GM19463 (cell line): ENCODE measurements around the gene RELT.
A peak's percentile ranks its signal among the peaks of the same experiment; 100 is the strongest.

ENCODE experiments used
- ATAC-seq: cut with Tn5 transposase; IDR thresholded peaks from one replicate; pipeline ENCODE4 v1.9.1; 2021; ENCODE audit warnings: mild to moderate bottlenecking, moderate library complexity; ENCODE audit not compliant: unreplicated experiment

RELT gene

DNA sequence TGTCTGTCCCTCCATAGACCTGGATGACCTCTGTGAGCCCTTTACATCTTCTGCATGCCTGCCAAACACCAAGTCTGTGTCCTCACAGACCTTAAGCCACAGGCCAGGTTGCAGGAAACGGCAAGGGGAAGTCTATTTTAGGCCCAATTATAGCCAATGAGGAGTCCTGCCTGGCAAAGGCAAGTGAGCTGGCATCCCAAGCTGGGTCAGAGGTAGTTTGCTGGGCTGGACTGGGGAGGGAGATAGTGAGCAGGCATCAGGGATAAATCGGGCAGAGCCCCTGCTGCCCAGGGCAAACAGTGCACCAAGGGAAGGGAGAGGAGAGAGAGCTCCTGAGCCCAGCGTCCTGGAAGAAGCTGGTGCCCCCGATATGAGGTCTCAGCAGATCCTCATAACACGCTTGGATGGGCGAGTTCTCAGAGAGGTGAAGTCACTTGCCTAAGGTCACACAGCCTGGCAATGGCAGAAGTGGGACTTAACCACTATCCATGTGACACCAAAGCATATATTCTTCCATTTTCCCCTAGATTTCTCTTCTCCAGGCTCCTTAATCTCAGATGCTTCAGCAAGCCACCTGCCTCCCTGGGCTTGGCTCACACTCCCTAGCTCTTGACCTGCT is 3.7 kb upstream of the RELT start:
- no peak for ATAC-seq

DNA sequence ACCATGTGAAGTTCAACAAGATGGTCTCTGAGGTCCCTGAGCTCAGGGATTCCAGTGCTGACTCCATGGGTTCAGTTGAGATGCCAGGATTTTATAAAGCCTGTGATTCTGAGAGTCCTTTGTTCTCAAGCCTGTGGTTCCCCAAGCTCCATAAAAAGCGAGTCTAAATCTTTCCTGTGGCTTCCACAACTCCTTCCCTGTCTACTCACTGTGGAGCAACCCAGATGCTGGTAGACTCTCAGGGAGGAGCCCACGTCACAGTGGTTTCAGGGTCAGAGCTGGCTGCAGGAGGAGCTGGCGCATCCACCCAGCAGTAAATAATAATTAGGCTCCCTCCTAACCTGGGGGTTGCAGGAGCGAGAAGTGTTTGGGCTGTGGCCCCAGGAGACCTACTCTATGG is 2.0 kb upstream of the RELT start:
- no peak for ATAC-seq

DNA sequence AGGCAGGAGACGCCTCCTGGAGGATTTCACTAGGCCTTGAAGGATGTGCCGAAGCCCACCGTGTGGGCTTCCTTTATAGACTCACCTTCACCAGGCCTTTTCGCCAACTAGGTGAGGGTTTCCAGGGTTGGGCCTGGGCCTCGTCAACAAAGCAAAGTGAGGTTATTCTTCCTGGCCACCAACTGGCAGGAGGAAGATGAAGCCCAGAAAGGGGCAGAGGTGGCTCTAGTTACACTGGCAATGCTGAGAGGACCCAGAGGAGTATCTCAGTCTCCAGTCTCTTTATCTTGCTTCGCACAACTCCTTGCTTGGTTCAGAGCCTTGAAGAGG is 404 bp upstream of the RELT start:
- ATAC-seq, result no peak

DNA sequence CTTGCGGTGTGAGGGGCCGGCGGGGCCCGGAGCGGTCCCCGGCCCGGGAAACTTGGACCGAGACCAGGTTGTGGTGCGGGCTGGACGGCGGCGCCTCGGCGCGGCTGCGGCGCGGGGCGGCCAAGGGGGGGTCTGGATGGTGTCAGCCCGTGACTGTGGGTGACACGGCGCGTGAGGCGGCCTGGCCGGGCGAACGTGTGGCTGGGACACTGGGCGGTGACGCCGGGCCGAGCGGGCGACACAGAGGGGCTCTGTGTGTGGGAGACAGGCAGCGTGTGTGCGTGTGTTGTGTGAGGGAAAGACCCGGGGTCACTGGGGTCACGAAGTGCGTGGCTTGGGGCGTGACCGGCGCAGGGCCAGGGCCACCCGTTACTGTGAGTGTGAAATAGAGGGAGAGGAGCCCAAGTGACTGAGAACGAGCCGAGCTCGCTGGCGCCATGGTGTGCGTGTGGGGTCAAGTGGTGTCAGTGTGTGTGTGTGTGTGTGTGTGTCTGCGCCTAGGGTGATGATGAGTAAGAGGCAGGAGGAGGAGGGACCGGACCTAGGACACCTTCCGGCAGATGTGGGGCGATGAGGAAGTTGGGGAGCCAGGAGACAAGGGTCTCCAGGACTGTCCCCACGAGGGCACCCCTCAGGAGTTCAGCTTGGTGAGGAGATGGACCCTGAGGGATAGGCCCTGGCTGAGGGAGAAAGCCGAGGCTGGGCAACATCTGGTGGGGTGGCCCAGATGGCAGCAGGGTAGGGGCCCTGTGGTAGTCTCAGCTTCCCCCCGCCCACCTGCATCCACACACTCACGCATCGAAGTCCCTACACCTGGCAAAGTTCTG is 817 bp downstream of the RELT start:
- ATAC-seq, result peak; percentile 21

DNA sequence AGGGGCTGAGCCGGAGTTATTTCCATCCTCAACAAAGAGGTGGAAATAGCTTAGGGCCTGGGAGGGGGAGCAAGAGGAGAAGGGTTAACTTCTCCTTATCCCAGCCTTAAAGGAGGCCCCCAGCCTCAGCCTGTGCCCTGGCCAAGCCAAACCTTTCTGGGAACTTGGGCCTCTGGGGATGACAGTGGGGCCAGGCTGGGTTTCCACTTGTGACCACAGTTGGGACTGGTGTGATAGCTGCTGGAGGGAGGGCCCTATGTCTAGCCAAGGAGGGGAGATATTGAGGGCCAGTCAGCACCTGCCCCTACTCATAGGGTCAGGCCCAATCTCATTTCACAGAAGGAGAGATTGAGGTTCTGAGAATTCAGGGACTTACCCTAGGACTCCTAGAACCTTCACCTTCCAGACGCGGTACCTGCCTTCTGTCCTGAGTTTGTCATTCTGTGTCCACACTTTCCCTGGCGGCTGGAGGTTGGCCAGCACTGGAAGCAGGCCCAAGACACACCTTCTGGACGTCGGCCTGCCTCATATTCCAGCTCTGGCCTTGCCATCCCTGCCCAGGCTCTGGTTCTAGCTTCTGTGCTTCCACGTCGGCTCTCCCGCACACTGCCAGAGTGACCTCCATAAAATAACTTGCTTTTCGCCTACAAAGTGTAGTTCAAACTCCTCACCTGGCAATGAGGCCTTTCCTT is 3.1 kb downstream of the RELT start:
- no peak for ATAC-seq

DNA sequence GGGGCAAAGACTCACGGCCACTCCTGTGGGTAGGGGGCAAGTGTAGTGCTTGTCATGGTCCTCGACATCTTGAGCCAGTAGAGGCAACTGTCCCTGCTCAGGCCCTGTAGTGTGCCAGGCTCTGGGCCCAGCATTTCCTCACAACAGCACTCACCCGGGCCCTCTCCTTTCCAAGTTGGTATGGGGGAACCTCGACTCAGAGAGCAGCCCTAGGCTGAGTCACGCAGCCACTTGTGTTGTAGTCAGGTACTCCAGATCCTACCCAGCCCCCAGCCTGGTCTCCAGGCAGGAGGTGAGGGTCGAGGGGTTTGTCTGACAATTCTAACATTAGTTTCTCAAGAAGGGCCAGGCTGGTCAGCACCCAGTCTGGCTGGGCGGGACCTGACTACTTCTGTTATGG is 4.1 kb downstream of the RELT start:
- ATAC-seq, result no peak

DNA sequence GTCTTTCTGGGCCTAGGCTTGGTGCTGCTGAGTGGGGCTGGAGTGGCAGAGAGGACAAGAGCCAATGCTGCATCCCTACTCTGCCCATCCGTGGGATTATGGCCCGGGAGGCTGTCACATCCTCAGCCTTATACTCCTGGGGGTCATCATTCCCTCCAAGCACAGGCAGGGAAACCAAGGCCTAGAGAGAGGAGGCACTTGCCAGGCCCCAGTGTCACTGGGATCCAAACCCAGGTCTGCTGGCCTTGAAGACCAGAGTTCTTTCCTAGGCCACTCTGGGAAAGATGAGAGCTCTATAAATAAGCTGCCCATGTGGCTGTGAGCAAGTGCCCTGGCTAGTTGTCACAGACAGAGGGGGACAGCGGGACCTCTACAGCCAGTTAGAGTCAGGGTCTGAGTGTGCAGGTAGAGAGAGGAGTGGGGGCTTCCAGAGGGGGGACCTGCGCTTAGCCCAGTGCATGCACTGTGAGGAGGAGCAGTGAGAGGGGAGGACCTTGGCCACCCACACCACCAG is 4.8 kb downstream of the RELT start:
- ATAC-seq, result no peak

DNA sequence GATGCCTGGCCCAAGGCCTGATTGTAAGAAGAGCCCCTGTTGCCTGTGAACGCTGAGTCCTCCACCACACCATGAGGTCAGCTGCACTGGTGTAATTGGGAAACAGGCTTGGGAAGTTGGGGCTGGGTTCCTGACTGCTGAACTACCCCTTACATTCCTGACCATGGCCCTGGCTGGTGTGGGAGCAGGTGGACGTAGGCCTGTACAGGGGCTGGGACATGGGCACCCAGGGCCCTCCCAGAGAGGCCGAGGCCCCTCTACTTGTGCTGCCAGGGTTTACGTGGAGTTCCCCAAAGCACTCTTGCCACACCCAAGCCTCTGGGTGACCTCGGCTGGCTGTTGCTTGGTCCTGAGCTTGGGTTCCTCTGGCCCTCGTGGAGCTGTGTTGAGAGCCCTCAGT is 5.4 kb downstream of the RELT start:
- no peak for ATAC-seq

DNA sequence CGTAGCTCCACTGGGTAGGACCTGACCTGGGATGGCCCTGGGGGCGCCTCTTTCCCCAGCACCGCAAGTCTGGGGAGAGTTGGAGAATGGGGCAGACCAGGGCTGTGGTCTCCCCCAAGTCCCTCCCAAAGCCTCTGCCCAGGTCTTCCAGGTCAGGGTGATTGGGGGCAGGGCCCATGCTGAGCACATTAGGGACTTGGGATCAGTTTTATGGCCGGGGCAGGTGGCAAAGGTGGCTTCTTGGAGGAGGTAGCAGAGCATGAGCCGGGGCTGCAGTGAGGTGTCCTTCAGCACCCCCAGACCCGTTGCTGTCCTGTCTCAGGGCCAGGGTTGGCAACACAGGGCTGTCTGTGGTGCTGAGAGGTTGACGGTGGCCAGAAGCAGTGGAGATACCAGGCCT is 6.0 kb downstream of the RELT start:
- ATAC-seq, result no peak

DNA sequence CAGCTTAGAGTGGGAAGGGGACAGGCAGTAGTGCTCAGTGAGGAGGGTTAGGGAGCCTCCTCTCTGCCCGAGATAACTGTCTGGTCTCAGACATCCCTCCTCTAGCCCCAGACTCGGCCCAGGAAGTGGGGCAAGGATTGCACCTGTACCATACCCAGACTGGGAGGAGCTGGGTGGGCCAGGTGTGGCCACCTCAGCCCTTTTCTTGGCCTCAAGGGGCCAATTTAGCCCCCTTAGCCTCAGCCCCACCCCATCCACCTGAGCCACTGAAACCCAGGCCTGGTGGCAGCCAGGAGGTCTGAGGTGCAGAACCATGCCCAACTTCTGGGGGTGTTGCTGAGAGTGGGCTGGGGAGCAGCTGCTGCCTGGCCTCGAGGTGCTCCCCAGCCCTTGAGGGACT is 6.5 kb downstream of the RELT start:
- ATAC-seq, result no peak

DNA sequence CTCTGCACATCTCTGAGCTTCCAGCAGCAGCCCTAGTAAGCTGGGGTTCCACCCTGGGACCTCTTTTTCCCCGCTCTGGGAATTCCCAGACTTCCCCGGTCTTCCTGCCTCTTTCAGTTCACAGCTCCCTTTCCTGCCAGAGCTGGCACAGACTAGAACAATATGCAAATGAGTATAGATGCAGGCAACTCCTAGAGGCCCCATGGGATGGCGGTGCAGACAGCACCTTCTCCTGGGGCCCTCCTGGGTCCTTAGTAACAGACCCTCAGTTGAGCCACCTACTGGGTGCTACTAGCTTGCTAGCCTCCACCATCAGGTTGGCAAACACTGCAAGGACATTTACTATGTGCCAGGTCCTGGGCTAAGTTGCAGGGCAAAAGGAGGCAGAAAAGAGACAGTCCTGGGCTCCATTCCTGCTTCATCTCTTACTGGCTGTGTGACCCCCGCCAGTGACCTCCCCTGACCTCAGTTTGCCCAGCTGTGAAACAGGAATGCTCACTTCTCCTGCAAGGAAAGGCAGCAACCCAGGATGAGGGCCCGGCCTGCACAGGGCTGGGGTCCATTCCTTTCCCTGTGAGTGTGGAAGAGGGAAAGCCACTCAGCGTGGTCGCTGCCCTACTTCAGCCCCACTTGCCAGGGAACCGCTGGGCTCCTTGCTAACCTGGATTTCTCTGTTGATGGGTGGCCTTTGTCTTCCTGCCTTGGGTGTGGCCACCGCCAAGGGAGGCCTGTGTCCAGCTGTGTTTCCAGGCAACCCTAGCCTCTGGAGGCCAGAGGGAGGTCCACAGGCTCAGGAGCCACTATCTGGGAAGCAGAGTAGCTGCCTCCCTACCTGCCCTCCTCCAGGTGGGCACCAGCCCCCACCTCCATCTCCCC is 7.3 kb downstream of the RELT start:
- ATAC-seq, result no peak

DNA sequence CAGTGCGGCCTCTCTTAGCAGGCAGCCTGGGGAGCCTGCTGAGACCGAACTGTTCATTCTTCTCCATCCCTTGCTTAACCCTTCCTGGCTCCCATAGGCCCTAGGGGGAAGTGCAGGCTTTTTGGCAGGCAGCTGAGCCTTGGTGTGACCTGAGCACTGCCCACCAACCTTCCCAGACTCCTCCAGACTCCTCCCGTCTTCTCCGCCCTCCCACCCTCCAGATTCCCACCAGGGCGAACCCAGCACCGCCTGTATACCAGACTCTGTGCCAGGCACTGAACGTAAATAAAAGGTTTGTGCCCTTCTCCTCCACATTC is 7.9 kb downstream of the RELT start:
- ATAC-seq, result no peak

DNA sequence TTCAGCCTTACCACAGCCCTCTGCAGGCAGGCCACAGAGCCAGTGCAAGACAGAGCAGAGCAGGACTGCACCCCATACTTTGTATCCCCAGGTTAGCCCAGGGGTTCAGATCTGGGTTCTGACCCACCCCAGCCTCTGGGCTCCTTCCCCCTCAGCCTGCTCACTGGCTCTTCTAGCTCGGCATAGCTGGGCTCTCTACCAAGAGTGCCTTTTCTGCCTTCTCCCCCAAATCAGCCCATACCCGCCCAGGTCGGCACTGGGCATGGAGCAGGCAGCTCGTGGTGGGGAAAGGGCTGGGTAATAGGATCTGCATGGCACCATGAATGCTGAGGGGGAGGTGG is 8.3 kb downstream of the RELT start:
- no peak for ATAC-seq

DNA sequence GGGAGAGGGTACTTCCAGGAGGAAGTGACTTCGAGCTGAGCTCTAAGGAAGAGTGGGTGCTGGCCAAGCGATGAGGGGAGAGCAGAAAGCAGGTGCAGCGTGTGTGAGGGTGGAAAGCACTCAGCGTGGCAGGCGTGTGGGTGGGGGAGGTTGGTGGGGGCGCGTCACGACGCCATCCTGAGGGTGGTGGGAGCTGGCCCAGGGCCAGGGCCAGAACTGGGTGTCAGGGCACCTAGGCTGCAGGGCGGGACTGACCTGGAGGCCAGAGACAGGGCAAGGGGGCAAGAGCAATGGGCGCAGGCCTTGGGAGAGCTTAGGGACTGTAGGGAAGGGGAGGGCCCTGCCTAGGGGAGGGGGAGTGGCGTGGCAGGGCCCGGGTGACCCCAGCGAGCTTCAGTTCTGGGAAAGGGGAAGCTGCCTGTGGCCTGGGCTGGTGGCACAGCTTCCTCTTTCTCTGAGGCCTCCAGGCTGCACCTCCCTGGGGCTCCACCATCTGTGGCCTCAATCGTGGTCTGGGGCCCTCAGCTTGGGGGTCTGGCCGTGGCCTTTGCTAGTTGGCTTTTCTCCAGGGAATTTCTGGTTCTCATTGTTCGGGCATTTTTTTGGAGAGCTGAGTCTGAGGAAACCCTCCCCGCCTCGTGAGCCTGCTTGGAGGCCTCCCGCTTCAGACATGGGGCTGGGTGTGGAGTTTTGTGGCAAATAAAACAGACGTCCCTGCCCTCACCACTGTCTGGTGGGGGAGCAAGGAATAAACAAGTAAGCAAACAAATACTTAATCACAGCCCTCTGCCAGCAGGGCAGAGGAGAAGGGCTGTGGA is 8.9 kb downstream of the RELT start:
- ATAC-seq, result peak; percentile 47

DNA sequence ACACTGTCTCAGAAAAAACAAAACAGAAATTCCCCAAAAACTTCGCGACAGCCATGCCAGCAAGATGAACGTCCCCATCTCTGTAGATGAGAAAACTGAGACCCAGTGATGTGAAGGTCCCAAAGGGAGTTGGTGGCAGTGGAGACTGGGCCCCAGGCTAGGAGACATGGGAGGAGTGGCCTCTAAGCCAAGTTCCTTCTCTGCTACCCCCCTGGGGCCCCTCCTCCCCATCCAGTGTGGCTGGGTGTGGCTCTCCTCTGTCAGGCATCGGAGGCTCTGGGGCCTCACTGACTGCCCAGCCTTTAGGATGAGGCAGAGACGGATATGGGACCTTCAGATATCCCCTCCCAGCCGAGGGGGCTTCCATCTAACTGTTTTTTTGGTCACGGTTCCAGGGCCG is 9.8 kb downstream of the RELT start:
- ATAC-seq, result peak; percentile 37

DNA sequence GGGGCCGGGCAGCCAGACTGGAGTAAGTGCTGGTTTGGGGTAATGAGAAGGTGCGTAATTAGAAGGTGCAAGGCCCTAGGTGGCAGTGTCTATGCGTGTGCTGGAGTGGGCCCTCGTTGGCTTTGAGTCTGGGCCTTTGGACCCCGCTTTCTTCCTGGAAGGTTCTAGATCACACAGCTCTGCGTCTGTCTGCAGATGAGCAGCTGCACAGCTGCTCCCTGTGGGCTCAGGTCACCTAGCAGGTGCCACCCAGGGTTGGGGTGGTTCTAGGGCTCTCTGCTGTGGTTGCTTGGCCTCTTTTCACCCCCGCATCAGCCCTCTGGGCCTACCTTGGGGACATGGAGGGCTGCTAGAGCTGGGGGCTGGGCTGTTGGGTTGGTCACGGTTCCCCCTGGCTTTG is 10.3 kb downstream of the RELT start:
- no peak for ATAC-seq

DNA sequence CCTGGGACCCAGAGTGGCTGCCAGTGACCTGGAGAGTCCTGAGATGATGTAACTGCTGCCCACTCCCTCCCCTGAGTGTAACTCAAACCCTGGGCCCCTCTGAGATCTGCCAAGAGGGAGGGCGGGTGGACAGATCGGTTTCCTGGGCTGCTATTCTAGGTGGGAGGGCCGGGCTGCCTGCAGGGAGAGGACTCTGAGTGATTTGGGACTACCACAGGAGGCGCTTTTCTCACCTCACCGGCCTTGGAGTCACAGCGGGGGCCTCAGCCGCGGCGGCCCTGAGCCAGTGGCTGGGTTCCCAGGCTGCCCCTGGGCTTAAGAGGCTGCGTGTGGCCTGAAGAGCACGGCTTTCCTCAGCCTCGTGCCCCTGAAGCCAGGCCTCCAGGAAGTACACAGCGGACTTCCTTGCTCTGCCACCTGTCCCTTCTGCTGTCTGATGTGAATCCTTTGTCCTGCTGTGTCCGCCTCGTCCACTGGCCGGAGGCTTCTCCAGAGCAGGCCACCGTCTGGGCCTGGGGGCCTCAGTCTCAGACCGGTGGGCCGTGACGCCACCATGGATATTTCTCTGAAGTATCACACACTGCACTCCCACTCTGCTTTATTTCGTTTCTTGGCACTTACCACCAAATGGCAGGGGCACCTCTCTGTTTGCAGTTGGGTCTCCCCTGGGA is 11.5 kb downstream of the RELT start:
- ATAC-seq, result no peak

DNA sequence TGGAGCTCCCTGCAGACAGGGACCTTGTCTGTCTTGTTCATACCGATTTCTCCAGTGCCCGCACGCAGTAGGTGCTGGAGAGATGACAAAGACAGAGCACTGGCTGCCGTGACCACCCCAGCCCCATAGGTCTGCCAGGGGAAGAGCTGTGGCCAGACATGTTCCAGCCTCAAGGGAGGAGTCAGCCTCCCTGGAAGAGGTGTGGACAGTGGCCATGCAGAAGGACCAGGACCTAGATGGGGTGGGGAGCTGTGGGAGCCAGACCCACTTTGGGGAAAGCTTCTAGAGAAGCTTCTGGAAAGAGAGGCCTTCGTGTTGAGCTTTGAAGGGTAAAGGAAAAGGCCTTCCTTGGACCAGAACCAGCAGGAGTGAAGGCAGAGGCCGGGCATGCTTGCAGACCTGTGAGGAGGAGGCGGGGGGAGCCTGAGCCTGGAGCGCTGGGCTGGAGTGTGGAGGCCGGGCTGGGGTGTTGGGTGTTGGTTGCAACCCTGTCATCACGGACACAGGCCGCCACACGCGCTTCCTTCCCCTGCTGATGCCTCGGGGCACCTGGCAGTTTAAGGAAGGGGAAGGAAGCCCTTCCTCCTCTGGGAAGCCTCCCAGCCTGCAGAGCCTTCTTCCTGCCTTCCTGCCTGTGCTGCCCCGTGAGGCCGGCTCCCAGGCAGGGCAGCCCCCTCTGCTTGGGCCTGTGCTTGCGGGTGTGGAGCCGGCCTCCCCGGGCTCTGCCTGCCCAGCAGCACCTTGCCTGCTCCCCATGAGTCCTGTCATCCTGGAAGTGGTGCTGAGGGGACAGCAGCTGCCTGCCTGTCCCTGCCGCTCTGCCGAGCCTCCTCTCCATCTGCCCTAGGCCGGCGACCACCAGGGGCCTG is 12.3 kb downstream of the RELT start:
- ATAC-seq, result no peak

DNA sequence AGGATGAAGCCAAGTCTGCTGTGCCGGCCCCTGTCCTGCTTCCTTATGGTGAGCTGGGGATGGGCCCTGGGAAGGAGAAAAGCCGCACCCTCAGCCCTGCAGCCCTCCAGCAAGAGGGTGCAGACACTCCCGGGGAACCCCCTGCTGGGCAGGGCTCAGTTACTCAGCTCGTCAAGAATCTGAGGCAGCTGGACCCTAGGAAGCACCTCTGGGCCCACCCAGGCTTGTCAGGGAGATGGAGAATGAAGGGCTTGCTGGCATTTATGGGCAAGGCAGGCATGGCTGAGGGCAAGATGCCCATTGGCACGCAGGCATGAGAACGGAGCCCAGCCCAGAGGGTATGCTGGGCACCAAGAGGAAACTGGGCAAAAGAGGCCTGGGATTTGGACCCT is 12.9 kb downstream of the RELT start:
- no peak for ATAC-seq
